WTC11 (cell line): ENCODE measurements around the gene CAMTA1. TPM values are rescaled to one million over a fixed set of nuclear protein-coding genes. Genes with fewer than 3 reads are reported as not detected.

Source experiments
- ATAC-seq: fragments of 200-7000 bp; cut with Tn5 transposase; 2 replicates; pipeline ENCODE4 v1.10.0; 2021; ENCODE audit warnings: mild to moderate bottlenecking, moderate library complexity
- CTCF ChIA-PET: fragments of 300-600 bp; sonication (Branson Sonifier 250); formaldehyde crosslinking; loops from one replicate; lab custom pipeline; 2021; ENCODE audit warnings: antibody characterized with exemption; lab: Charles Lee
- POLR2A ChIA-PET: fragments of 350-600 bp; sonication (Branson Sonifier 250); formaldehyde crosslinking; loops from one replicate; lab custom pipeline; 2021; ENCODE audit warnings: antibody characterized with exemption; lab: Charles Lee
- DNase-seq: peaks from one replicate; pipeline ENCODE4 v3.0.0; 2021; ENCODE audit warnings: low spot score
- H3K27ac Mint-ChIP-seq: 2 replicates; pipeline ENCODE4 v1.8.0; 2021; ENCODE audit warnings: mixed read lengths
- H3K27me3 Mint-ChIP-seq: 2 replicates; pipeline ENCODE4 v1.8.0; 2021; ENCODE audit warnings: low read depth, mild to moderate bottlenecking, moderate library complexity, mixed read lengths
- H3K36me3 Mint-ChIP-seq: 2 replicates; pipeline ENCODE4 v1.8.0; 2021; ENCODE audit warnings: mixed read lengths
- H3K4me1 Mint-ChIP-seq: 2 replicates; pipeline ENCODE4 v1.8.0; 2022; ENCODE audit warnings: mixed read lengths
- H3K4me3 Mint-ChIP-seq: 2 replicates; pipeline ENCODE4 v1.8.0; 2021; ENCODE audit warnings: mild to moderate bottlenecking, moderate library complexity, mixed read lengths
- H3K9me3 Mint-ChIP-seq: 2 replicates; pipeline ENCODE4 v1.8.0; 2021; ENCODE audit warnings: mixed read lengths
- AR ChIP-seq: fragments of 250-450 bp; sonication (Bioruptor Pico); IDR thresholded peaks from 2 replicates; pipeline ENCODE4 v1.9.0; 2021; ENCODE audit warnings: mild to moderate bottlenecking
- ATF2 ChIP-seq: sonication (generic); formaldehyde crosslinking; IDR thresholded peaks from 2 replicates; pipeline ENCODE4 v1.8.1; 2022; ENCODE audit warnings: low read depth, missing genetic modification reagents, borderline replicate concordance
- CREB1 ChIP-seq: sonication (generic); formaldehyde crosslinking; IDR thresholded peaks from 2 replicates; pipeline ENCODE4 v1.8.0; 2023; ENCODE audit warnings: mild to moderate bottlenecking, missing genetic modification reagents
- CTCF ChIP-seq: fragments of 200-600 bp; IDR thresholded peaks from 2 replicates; pipeline ENCODE4 v1.8.0; 2022; ENCODE audit warnings: antibody characterized with exemption
- E2F5 ChIP-seq: sonication (generic); formaldehyde crosslinking; IDR thresholded peaks from 2 replicates; pipeline ENCODE4 v1.8.1; 2022; ENCODE audit warnings: mild to moderate bottlenecking, moderate library complexity, missing genetic modification reagents
- ETV6 ChIP-seq: sonication (generic); formaldehyde crosslinking; IDR thresholded peaks from 2 replicates; pipeline ENCODE4 v1.8.1; 2022; ENCODE audit warnings: mild to moderate bottlenecking, missing genetic modification reagents
- MAX ChIP-seq: sonication (generic); formaldehyde crosslinking; IDR thresholded peaks from 2 replicates; pipeline ENCODE4 v1.8.0; 2022; ENCODE audit warnings: mild to moderate bottlenecking, missing genetic modification reagents
- NFE2L1 ChIP-seq: sonication (generic); formaldehyde crosslinking; IDR thresholded peaks from 2 replicates; pipeline ENCODE4 v1.8.1; 2023; ENCODE audit warnings: missing genetic modification reagents
- NFYB ChIP-seq: sonication (generic); formaldehyde crosslinking; conservative IDR thresholded peaks from 2 replicates; pipeline ENCODE4 v1.8.0; 2022; ENCODE audit warnings: low read depth, missing genetic modification reagents
- NR3C1 ChIP-seq: sonication (generic); formaldehyde crosslinking; conservative IDR thresholded peaks from 2 replicates; pipeline ENCODE4 v1.8.1; 2023; ENCODE audit warnings: low read depth, mild to moderate bottlenecking, missing genetic modification reagents
- PREB ChIP-seq: sonication (generic); formaldehyde crosslinking; IDR thresholded peaks from 2 replicates; pipeline ENCODE4 v1.8.1; 2022; ENCODE audit warnings: mild to moderate bottlenecking, missing genetic modification reagents, moderate library complexity, borderline replicate concordance
- PRRX2 ChIP-seq: fragments of 250-450 bp; sonication (Bioruptor Pico); IDR thresholded peaks from 2 replicates; pipeline ENCODE4 v1.8.0; 2021; ENCODE audit warnings: mild to moderate bottlenecking
- RELA ChIP-seq: sonication (generic); formaldehyde crosslinking; IDR thresholded peaks from 2 replicates; pipeline ENCODE4 v1.8.1; 2022; ENCODE audit warnings: missing genetic modification reagents, mild to moderate bottlenecking, borderline replicate concordance
- SMAD3 ChIP-seq: sonication (generic); formaldehyde crosslinking; IDR thresholded peaks from 2 replicates; pipeline ENCODE4 v1.8.0; 2022; ENCODE audit warnings: missing genetic modification reagents, mild to moderate bottlenecking, borderline replicate concordance
- TCF7 ChIP-seq: sonication (generic); formaldehyde crosslinking; IDR thresholded peaks from 2 replicates; pipeline ENCODE4 v1.8.0; 2022; ENCODE audit warnings: mild to moderate bottlenecking, low read depth, missing genetic modification reagents, moderate library complexity
- ZNF219 ChIP-seq: sonication (generic); formaldehyde crosslinking; IDR thresholded peaks from 2 replicates; pipeline ENCODE4 v1.8.0; 2023; ENCODE audit warnings: missing genetic modification reagents, mild to moderate bottlenecking, borderline replicate concordance
- ZNF416 ChIP-seq: fragments of 250-450 bp; sonication (Bioruptor Pico); IDR thresholded peaks from 2 replicates; pipeline ENCODE4 v1.9.0; 2021; ENCODE audit warnings: mild to moderate bottlenecking, inconsistent platforms
- ZNF423 ChIP-seq: fragments of 250-450 bp; sonication (Bioruptor Pico); IDR thresholded peaks from 2 replicates; pipeline ENCODE4 v2.1.2; 2022; ENCODE audit warnings: mild to moderate bottlenecking, moderate library complexity
- ZSCAN18 ChIP-seq: fragments of 250-450 bp; sonication (Bioruptor Pico); IDR thresholded peaks from 2 replicates; pipeline ENCODE4 v2.1.2; 2022; ENCODE audit warnings: mild to moderate bottlenecking, moderate library complexity
- total RNA-seq: library from RNA; stranded (reverse); gene quantifications from 3 replicates; pipeline ENCODE4 v1.2.3, GENCODE V29; 2021

The CAMTA1 gene
- total RNA-seq, 1 experiment from 2014 or later: 86.4 TPM

- CTCF ChIA-PET: interaction anchor here (1.1 to 8.0 kb wide), 3 partner anchors 14 to 167 kb away, joined by 4 to 134 read pairs (median 5); no protein-coding TSS in a partner anchor
- DNase-seq (no peak), ATAC-seq (no peak)
- Mint-ChIP-seq H3K4me3 (no peak overlapping the region), H3K36me3 (no peaks in the 10 kb centered on the region), H3K9me3 (no peaks in the 10 kb centered on the region), H3K27ac (no peak overlapping the region), H3K27me3 (no peaks in the 10 kb centered on the region), H3K4me1 (peaks cover 3% of the 10 kb centered on the region)
- POLR2A ChIA-PET: no interaction called here
- TF ChIP-seq ZSCAN18 (CRISPR knock-in tag) (no peak), NR3C1 (CRISPR knock-in tag) (no peak), PRRX2 (CRISPR knock-in tag) (no peak), E2F5 (CRISPR knock-in tag) (no peak), ZNF423 (CRISPR knock-in tag) (no peak), SMAD3 (CRISPR knock-in tag) (no peak), RELA (CRISPR knock-in tag) (no peak), NFYB (no peak), AR (CRISPR knock-in tag) (no peak)
Measured at GRCh38 chr1:7209336-7209735, 424.1 kb downstream of the CAMTA1 start.

- POLR2A ChIA-PET: no interaction called here
Measured at GRCh38 chr1:7218210-7218832, 433.1 kb downstream of the CAMTA1 start.

GRCh38 chr1:7219031-7219430 lies 433.8 kb downstream of the CAMTA1 start:
- H3K27me3 Mint-ChIP-seq: no peaks in the 10 kb centered on the region
- ChIA-PET POLR2A (no interaction called here), CTCF (interaction anchor here (1.7 kb wide), 1 partner anchor 428 kb away, joined by 5 read pairs; no protein-coding TSS in a partner anchor)
- H3K27ac Mint-ChIP-seq: no peak overlapping the region
- no peaks in the 10 kb centered on the region for H3K9me3 Mint-ChIP-seq
- no peaks in the 10 kb centered on the region for H3K36me3 Mint-ChIP-seq
- H3K4me1 Mint-ChIP-seq: no peaks in the 10 kb centered on the region
- ATAC-seq (no peak), DNase-seq (no peak)
- no peak overlapping the region for H3K4me3 Mint-ChIP-seq
- TF ChIP-seq TCF7 (CRISPR knock-in tag): no peak
- no peak for TF ChIP-seq PREB
- no peak for TF ChIP-seq ZNF219 (CRISPR knock-in tag)
- no peak for TF ChIP-seq ATF2 (CRISPR knock-in tag)
- TF ChIP-seq ETV6 (CRISPR knock-in tag): no peak
- TF ChIP-seq MAX (CRISPR knock-in tag): no peak
- TF ChIP-seq SMAD3 (CRISPR knock-in tag): no peak
- TF ChIP-seq NFE2L1: no peak
- TF ChIP-seq ZNF416: no peak
- TF ChIP-seq NFYB: no peak

More at GRCh38 chr1:7218210-7218832, 433.1 kb downstream of the CAMTA1 start:
- Mint-ChIP-seq H3K27ac (no peak overlapping the region), H3K27me3 (no peaks in the 10 kb centered on the region), H3K36me3 (no peaks in the 10 kb centered on the region), H3K9me3 (no peaks in the 10 kb centered on the region)
- CTCF ChIA-PET: interaction anchor here (0.6 to 1.7 kb wide), 12 partner anchors 10 to 732 kb away, joined by 3 to 9 read pairs (median 3); no protein-coding TSS in a partner anchor
- DNase-seq: peak; percentile 67
- TF ChIP-seq CREB1 (CRISPR knock-in tag): no peak
- TF ChIP-seq CTCF: peak; percentile 76
- TF ChIP-seq, all 79 proteins: peak for 1
- H3K4me3 Mint-ChIP-seq: no peak overlapping the region
- ATAC-seq: peak; percentile 67
- no peaks in the 10 kb centered on the region for H3K4me1 Mint-ChIP-seq
